ENCODE results near the gene GIGYF2. TPM values are rescaled to one million over a fixed set of nuclear protein-coding genes. Genes with fewer than 3 reads are reported as not detected.

GIGYF2 gene
- polyA plus RNA-seq, 1 of the 3 experiments (the other 2 are of a cell fraction): 12.8 TPM

GRCh38 chr2:232842689-232843088, 145.6 kb downstream of the GIGYF2 start:
- no peaks in the 10 kb centered on the region for H3K27me3 ChIP-seq (ENCODE audit: insufficient read depth)
- H3F3A ChIP-seq (replicated peaks; ENCODE audit: insufficient read depth): no peaks in the 10 kb centered on the region
- H3K79me2 ChIP-seq (ENCODE audit: insufficient read depth): no peaks in the 10 kb centered on the region
- no peak for DNase-seq
- 50% methylated on average over 2 of the region's 2 CpGs for WGBS (ENCODE audit: low lambda C conversion rate)
- ChIA-PET POLR2A (no interaction called here), CTCF (no interaction called here)
- H4K20me1 ChIP-seq (ENCODE audit: insufficient read depth): peaks cover 8% of the 10 kb centered on the region
- H3K9me2 ChIP-seq: no peaks in the 10 kb centered on the region
- H3K4me1 ChIP-seq (ENCODE audit: control insufficient read depth in 1 of 2, insufficient read depth in 2 of 2, low read depth in 1 of 2, low read length in 1 of 2): peaks cover 0 to 10% of the 10 kb centered on the region in 2 experiments; a peak in 2 of 4 replicates
- H3K4me2 ChIP-seq: no peak overlapping the region
- no peak overlapping the region for H3K9ac ChIP-seq
- H2AFZ ChIP-seq (ENCODE audit: low read depth): no peak overlapping the region
- no peak overlapping the region for H3K27ac ChIP-seq (ENCODE audit: low read depth in 2 of 2, low read length in 1 of 2)
- peaks cover 64 to 66% of the 10 kb centered on the region in 2 experiments for H3K36me3 ChIP-seq (replicated peaks in 1 of 2; ENCODE audit: control insufficient read depth in 1 of 2, insufficient read depth in 2 of 2, low read length in 1 of 2)
- TF ChIP-seq ZBTB33 (IDR thresholded peaks at IDR 0.05; ENCODE audit: borderline replicate concordance, low read depth): no peak
- TF ChIP-seq ELF1 (IDR thresholded peaks at IDR 0.05): no peak
- TF ChIP-seq RFX5 (IDR thresholded peaks at IDR 0.05; ENCODE audit: low read length): no peak
- TF ChIP-seq RAD21 (IDR thresholded peaks at IDR 0.05; ENCODE audit: low read length): no peak
- TF ChIP-seq FOSL2 (IDR thresholded peaks at IDR 0.05; ENCODE audit: borderline replicate concordance, low read depth): no peak
- TF ChIP-seq RCOR1 (IDR thresholded peaks at IDR 0.05; ENCODE audit: low read length): no peak
- no peak for TF ChIP-seq RXRA (IDR thresholded peaks at IDR 0.05; ENCODE audit: borderline replicate concordance, low read depth)
- TF ChIP-seq PBX3 (IDR thresholded peaks at IDR 0.05): no peak
- no peak for TF ChIP-seq MAX (IDR thresholded peaks at IDR 0.05; ENCODE audit: low read depth)
- TF ChIP-seq MEF2A (IDR thresholded peaks at IDR 0.05; ENCODE audit: borderline replicate concordance, low read depth): no peak
- no peaks in the 10 kb centered on the region for H3K9me3 ChIP-seq
- no peak overlapping the region for H3K4me3 ChIP-seq (ENCODE audit: low read depth in 2 of 2, low read length in 1 of 2)

GRCh38 chr2:232843834-232844233, 146.7 kb downstream of the GIGYF2 start:
- CTCF ChIA-PET: interaction anchor here (0.6 kb wide), 1 partner anchor 9 kb away, joined by 3 read pairs; no protein-coding TSS in a partner anchor
- peaks cover 72 to 74% of the 10 kb centered on the region in 2 experiments for H3K36me3 ChIP-seq (replicated peaks in 1 of 2; ENCODE audit: control insufficient read depth in 1 of 2, insufficient read depth in 2 of 2, low read length in 1 of 2)

More at GRCh38 chr2:232843834-232844233, 146.7 kb downstream of the GIGYF2 start:
- Histone ChIP-seq H3K4me2 (no peak overlapping the region), H3K9me2 (no peaks in the 10 kb centered on the region), H4K20me1 (ENCODE audit: insufficient read depth) (peaks cover 3% of the 10 kb centered on the region), H3K27ac (ENCODE audit: low read depth in 2 of 2, low read length in 1 of 2) (no peak overlapping the region), H3K4me3 (ENCODE audit: low read depth in 2 of 2, low read length in 1 of 2) (no peak overlapping the region), H3K79me2 (ENCODE audit: insufficient read depth) (no peaks in the 10 kb centered on the region), H3K9me3 (no peaks in the 10 kb centered on the region), H3K9ac (no peak overlapping the region), H3F3A (replicated peaks; ENCODE audit: insufficient read depth) (no peaks in the 10 kb centered on the region), H3K4me1 (ENCODE audit: control insufficient read depth in 1 of 2, insufficient read depth in 2 of 2, low read depth in 1 of 2, low read length in 1 of 2) (no peaks in the 10 kb centered on the region), H2AFZ (ENCODE audit: low read depth) (no peak overlapping the region), H3K27me3 (ENCODE audit: insufficient read depth) (no peaks in the 10 kb centered on the region)
- TF ChIP-seq MAX (IDR thresholded peaks at IDR 0.05; ENCODE audit: low read depth) (no peak), CTCF (IDR thresholded peaks at IDR 0.05) (peak; percentile 22; the same call in 1 of the 2 replicates), USF2 (IDR thresholded peaks at IDR 0.05; ENCODE audit: borderline replicate concordance, low read depth, low read length) (no peak)
- DNase-seq: no peak
- POLR2A ChIA-PET: no interaction called here
- 93% methylated on average over 3 of the region's 3 CpGs for WGBS (ENCODE audit: low lambda C conversion rate)
